Measurements from ENCODE around the gene RPS6KB2.

Gene RPS6KB2

GRCh38 chr11:67435727-67436458, 7.6 kb downstream of the RPS6KB2 start:
- Histone ChIP-seq H3K4me3 (ENCODE audit: low read depth, low read length, poor library complexity, severe bottlenecking) (peak overlapping the region; percentile 79), H3F3A (ENCODE audit: insufficient read depth, low read length) (no peaks in the 10 kb centered on the region), H3K9ac (ENCODE audit: low read length) (peak overlapping the region; percentile 92), H3K9me3 (ENCODE audit: low read length) (no peaks in the 10 kb centered on the region), H3K27ac (ENCODE audit: low read depth, low read length, poor library complexity, severe bottlenecking) (peak overlapping the region; percentile 97), H3K36me3 (ENCODE audit: insufficient read depth, low read length) (peaks cover 54% of the 10 kb centered on the region), H3K27me3 (ENCODE audit: insufficient read depth, low read length) (no peaks in the 10 kb centered on the region), H2AFZ (ENCODE audit: low read length) (no peak overlapping the region), H4K20me1 (ENCODE audit: insufficient read depth, low read length) (no peaks in the 10 kb centered on the region), H3K4me1 (ENCODE audit: insufficient read depth, low read length, severe bottlenecking) (peaks cover 94% of the 10 kb centered on the region), H3K4me2 (ENCODE audit: low read length) (peak overlapping the region; percentile 89), H3K79me2 (ENCODE audit: insufficient read depth, low read length) (no peaks in the 10 kb centered on the region), H3K9me2 (ENCODE audit: low read depth, low read length) (no peaks in the 10 kb centered on the region)
- TF ChIP-seq, protein P1, sequence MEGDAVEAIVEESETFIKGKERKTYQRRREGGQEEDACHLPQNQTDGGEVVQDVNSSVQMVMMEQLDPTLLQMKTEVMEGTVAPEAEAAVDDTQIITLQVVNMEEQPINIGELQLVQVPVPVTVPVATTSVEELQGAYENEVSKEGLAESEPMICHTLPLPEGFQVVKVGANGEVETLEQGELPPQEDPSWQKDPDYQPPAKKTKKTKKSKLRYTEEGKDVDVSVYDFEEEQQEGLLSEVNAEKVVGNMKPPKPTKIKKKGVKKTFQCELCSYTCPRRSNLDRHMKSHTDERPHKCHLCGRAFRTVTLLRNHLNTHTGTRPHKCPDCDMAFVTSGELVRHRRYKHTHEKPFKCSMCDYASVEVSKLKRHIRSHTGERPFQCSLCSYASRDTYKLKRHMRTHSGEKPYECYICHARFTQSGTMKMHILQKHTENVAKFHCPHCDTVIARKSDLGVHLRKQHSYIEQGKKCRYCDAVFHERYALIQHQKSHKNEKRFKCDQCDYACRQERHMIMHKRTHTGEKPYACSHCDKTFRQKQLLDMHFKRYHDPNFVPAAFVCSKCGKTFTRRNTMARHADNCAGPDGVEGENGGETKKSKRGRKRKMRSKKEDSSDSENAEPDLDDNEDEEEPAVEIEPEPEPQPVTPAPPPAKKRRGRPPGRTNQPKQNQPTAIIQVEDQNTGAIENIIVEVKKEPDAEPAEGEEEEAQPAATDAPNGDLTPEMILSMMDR (IDR thresholded peaks at IDR 0.05; ENCODE audit: low read length) = no peak
- no peak for TF ChIP-seq EZH2 (IDR thresholded peaks at IDR 0.05; ENCODE audit: borderline replicate concordance, low read length)

DNA sequence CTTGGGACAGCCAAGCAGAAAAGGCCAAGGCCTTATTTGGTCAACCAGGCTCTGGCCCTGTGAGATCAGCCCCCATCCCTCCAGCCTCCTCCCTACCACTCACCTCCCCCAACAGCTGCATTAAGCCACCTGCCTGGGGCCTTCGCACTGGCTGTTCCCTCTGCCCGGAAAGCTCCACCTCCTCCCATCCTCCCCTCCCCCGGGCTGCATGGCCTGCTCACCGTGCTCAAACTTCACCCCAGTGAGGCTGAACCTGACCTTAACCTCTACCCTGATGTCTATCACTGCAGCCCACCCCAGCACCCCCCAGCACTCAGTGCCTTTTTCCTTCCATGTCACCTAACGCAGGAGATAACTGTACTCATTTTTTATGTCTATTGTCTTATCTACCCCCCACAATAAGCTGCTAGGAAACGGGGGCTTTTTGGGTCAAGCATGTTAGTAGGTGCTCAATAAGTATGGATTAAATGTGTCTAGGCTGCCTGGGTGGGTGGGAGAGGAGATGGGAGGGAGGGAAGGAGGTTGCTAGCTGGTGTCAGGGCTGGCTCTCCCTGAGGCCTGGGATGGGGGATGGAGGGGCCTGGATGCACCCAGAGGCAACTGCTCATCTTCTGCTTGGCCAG, 8.3 kb downstream of the RPS6KB2 start:
- no peak overlapping the region for H2AFZ ChIP-seq (ENCODE audit: low read length)
- H4K20me1 ChIP-seq (ENCODE audit: insufficient read depth, low read length) = no peaks in the 10 kb centered on the region
- H3K4me2 ChIP-seq (ENCODE audit: low read length) = peak overlapping the region; percentile 89
- H3F3A ChIP-seq (ENCODE audit: insufficient read depth, low read length) = no peaks in the 10 kb centered on the region
- no peaks in the 10 kb centered on the region for H3K27me3 ChIP-seq (ENCODE audit: insufficient read depth, low read length)
- H3K27ac ChIP-seq (ENCODE audit: low read depth, low read length, poor library complexity, severe bottlenecking) = peak overlapping the region; percentile 97
- TF ChIP-seq, protein P1 (IDR thresholded peaks at IDR 0.05; ENCODE audit: low read length) = no peak
- no peak for TF ChIP-seq EZH2 (IDR thresholded peaks at IDR 0.05; ENCODE audit: borderline replicate concordance, low read length)
- H3K79me2 ChIP-seq (ENCODE audit: insufficient read depth, low read length) = no peaks in the 10 kb centered on the region
- peak overlapping the region; percentile 79 for H3K4me3 ChIP-seq (ENCODE audit: low read depth, low read length, poor library complexity, severe bottlenecking)
- H3K9ac ChIP-seq (ENCODE audit: low read length) = peak overlapping the region; percentile 92
- no peaks in the 10 kb centered on the region for H3K9me2 ChIP-seq (ENCODE audit: low read depth, low read length)
- H3K36me3 ChIP-seq (ENCODE audit: insufficient read depth, low read length) = peaks cover 50% of the 10 kb centered on the region
- peaks cover 97% of the 10 kb centered on the region for H3K4me1 ChIP-seq (ENCODE audit: insufficient read depth, low read length, severe bottlenecking)
- no peaks in the 10 kb centered on the region for H3K9me3 ChIP-seq (ENCODE audit: low read length)

DNA sequence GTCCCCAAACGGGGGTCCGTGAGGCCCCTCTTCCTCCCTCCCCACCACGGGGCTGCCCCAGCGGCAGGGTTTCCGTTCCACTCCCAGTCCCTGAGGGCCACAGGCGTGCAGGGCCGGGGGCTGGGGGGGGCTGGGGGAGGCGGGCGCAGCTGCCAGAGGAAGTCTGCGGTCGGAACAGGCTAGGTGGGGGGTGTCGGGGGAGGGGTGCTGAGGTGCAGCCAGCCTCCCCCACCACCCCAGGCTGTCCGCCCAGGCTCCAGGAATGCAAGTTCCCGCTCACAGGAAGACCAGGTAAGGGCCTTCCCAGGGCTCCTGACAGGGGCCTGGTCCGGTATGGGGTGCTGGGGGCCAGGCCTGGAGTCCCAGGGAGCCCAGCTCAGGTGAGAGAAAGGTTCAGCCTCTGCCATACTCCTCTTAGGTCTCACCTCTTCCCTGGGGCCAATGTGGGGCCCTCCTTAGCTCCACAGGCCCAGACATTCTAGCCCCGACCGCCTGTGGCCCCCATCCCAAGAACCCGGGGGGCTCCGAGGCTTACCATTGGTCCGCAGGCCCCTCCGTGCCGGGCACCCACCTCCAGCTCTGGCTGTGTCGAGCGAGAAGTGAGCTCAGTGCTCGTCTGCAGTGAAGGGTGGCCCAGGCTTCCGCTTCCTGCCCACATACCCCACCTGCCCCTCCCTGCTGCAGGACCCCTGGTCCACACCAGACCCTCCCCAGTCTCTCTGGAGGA, 9.0 kb downstream of the RPS6KB2 start, which contains the start of gene PTPRCAP:
PTPRCAP (minus strand) TSS at position 601 of the 727 bp plus-strand sequence; CDS start at position 538, 63 bp downstream.
- peak within 1 kb of the TSS; percentile 89 for H3K4me2 ChIP-seq (ENCODE audit: low read length)

More for the DNA sequence above, 9.0 kb downstream of the RPS6KB2 start, which contains the start of gene PTPRCAP:
- Histone ChIP-seq H3K4me1 (ENCODE audit: insufficient read depth, low read length, severe bottlenecking) (peaks cover 97% of the 10 kb centered on the region), H3K36me3 (ENCODE audit: insufficient read depth, low read length) (peaks cover 43% of the 10 kb centered on the region), H3K27me3 (ENCODE audit: insufficient read depth, low read length) (no peaks in the 10 kb centered on the region), H2AFZ (ENCODE audit: low read length) (no peak within 1 kb of the TSS), H3F3A (ENCODE audit: insufficient read depth, low read length) (0 out of 2 replicates have a peak, but pooled peaks cover 1% of the 10 kb centered on the region), H3K4me3 (ENCODE audit: low read depth, low read length, poor library complexity, severe bottlenecking) (peak within 1 kb of the TSS; percentile 79), H4K20me1 (ENCODE audit: insufficient read depth, low read length) (no peaks in the 10 kb centered on the region), H3K79me2 (ENCODE audit: insufficient read depth, low read length) (no peaks in the 10 kb centered on the region), H3K9me3 (ENCODE audit: low read length) (no peaks in the 10 kb centered on the region), H3K9me2 (ENCODE audit: low read depth, low read length) (no peaks in the 10 kb centered on the region), H3K27ac (ENCODE audit: low read depth, low read length, poor library complexity, severe bottlenecking) (peak within 1 kb of the TSS; percentile 97), H3K9ac (ENCODE audit: low read length) (peak within 1 kb of the TSS; percentile 92)
- TF ChIP-seq, protein P1 (IDR thresholded peaks at IDR 0.05; ENCODE audit: low read length) = no peak
- TF ChIP-seq EZH2 (IDR thresholded peaks at IDR 0.05; ENCODE audit: borderline replicate concordance, low read length) = no peak

All from OCI-LY1 (cell line).